ENCODE measurements around the gene PLCH2. TPM values are rescaled to one million over a fixed set of nuclear protein-coding genes. Genes with fewer than 3 reads are reported as not detected.

Gene PLCH2
- total RNA-seq, 1 donor from 2014 or later = 2.9 TPM

DNA sequence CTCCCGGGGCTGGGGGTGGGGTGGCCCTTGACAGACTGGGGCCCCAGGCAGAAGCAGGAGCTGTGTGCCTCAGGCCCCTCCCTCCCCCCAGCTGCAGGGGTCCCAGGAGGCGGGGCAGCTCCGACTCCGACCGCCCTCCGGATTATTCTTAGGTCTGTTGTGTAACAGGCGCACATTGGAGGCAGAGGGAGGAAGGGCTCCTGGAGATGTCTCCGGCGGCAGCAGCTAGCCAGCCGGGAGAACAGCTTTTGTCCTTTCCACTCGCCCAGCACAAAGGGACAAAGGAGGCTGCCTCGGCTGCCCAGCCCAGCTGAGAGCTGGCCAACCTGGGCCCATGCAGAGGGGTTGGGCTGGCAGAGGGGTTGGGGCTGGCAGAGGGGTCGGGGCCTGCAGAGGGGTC, 29.7 kb upstream of the PLCH2 start:
- no peak overlapping the region for H3K27ac Mint-ChIP-seq
- H3K4me3 Mint-ChIP-seq = no peak overlapping the region
- no peaks in the 10 kb centered on the region for H3K9me3 Mint-ChIP-seq
- no peaks in the 10 kb centered on the region for H3K36me3 Mint-ChIP-seq (ENCODE audit: low read depth)
- intact Hi-C loops (cut with micrococcal nuclease) = no loop called here
- no peak for DNase-seq (ENCODE audit: low spot score)
- peaks cover 12% of the 10 kb centered on the region for H3K27me3 Mint-ChIP-seq (ENCODE audit: insufficient read depth)
- H3K4me1 Mint-ChIP-seq (ENCODE audit: low read depth) = no peaks in the 10 kb centered on the region

DNA sequence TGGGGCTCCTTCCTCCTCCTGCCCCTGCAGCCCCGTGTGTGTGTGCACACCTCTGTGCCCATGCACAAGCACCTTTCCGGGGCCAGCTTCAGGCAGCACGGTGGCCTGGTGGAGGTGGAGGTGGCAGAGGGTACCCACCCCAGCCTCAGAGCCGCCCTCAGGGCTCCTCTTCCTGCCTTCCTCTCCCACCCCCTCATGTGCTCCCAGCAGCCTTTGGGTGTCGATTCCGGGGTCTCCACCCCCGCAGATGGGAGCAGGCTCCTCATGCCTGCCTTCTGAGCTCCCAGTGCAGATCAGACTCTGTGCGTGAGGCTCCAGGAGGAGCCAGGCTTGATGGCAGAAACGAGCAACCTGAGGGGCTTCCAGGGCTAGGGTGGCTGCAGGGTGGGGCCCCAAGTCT, 29.2 kb upstream of the PLCH2 start:
- DNase-seq (ENCODE audit: low spot score) = no peak
- Mint-ChIP-seq H3K4me3 (no peak overlapping the region), H3K4me1 (ENCODE audit: low read depth) (no peaks in the 10 kb centered on the region), H3K27ac (no peak overlapping the region), H3K36me3 (ENCODE audit: low read depth) (no peaks in the 10 kb centered on the region), H3K27me3 (ENCODE audit: insufficient read depth) (peaks cover 12% of the 10 kb centered on the region), H3K9me3 (no peaks in the 10 kb centered on the region)
- intact Hi-C loops (cut with micrococcal nuclease) = no loop called here

DNA sequence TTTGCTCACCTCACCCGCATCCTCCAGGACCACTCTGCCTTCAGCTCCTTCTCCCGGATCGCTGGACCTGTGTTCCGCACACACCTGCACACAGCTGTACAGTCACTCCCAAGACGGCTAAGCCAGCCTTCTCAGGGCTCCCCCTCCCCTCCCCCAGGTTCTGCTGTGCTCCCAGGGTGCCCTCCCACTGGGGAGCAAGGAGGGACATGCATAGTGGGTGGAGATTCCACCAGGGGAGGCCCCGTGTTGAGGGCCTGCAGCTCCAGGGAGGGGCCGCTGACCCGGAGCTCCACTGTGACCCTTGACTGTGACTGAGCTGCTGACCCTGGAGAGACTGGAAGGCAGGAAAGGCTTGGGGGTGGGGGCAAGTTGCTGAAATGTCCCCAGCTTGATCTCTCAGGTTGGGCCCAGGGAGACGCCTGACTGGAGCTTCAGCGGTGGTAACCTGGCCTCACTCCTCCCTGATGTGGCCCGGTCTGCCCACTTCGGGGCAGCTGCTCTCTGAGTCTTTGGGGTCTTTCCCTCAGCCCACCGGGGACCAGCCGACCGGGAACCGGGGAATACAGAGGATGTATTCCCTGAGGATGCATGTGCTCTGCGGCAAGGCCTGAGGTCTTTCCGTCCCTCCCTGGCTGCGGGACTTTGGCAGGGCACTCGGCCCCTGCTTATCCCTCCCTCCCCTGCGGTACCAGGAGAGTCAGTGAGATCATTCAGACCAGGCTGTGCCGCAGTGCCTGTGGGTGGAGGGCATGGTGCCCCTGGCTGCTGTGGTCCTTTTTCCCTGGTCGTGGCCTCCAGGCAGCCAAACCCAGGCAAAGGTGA, 28.6 kb upstream of the PLCH2 start:
- no peak for DNase-seq (ENCODE audit: low spot score)
- no peak overlapping the region for H3K4me3 Mint-ChIP-seq
- intact Hi-C loops (cut with micrococcal nuclease) = no loop called here
- no peak overlapping the region for H3K27ac Mint-ChIP-seq
- no peaks in the 10 kb centered on the region for H3K4me1 Mint-ChIP-seq (ENCODE audit: low read depth)
- peaks cover 9% of the 10 kb centered on the region for H3K27me3 Mint-ChIP-seq (ENCODE audit: insufficient read depth)
- H3K9me3 Mint-ChIP-seq = no peaks in the 10 kb centered on the region
- H3K36me3 Mint-ChIP-seq (ENCODE audit: low read depth) = no peaks in the 10 kb centered on the region

- intact Hi-C loops (cut with micrococcal nuclease) = no loop called here
- Mint-ChIP-seq H3K27me3 (ENCODE audit: insufficient read depth) (peaks cover 5% of the 10 kb centered on the region), H3K36me3 (ENCODE audit: low read depth) (no peaks in the 10 kb centered on the region), H3K4me3 (no peak overlapping the region), H3K4me1 (ENCODE audit: low read depth) (no peaks in the 10 kb centered on the region), H3K27ac (no peak overlapping the region), H3K9me3 (no peaks in the 10 kb centered on the region)
- no peak for DNase-seq (ENCODE audit: low spot score)
Observed at GRCh38 chr1:2448098-2448445, 28.0 kb upstream of the PLCH2 start.

- H3K27me3 Mint-ChIP-seq (ENCODE audit: insufficient read depth) = peaks cover 3% of the 10 kb centered on the region
- no peak for DNase-seq (ENCODE audit: low spot score)
- intact Hi-C loops (cut with micrococcal nuclease) = no loop called here
Observed at GRCh38 chr1:2449636-2450454, 26.2 kb upstream of the PLCH2 start.

GRCh38 chr1:2451741-2452140, 24.3 kb upstream of the PLCH2 start:
- no peak overlapping the region for H3K4me3 Mint-ChIP-seq
- H3K4me1 Mint-ChIP-seq (ENCODE audit: low read depth) = no peaks in the 10 kb centered on the region
- H3K27ac Mint-ChIP-seq = no peak overlapping the region
- intact Hi-C loops (cut with micrococcal nuclease) = no loop called here
- DNase-seq (ENCODE audit: low spot score) = no peak
- H3K27me3 Mint-ChIP-seq (ENCODE audit: insufficient read depth) = no peaks in the 10 kb centered on the region
- no peaks in the 10 kb centered on the region for H3K9me3 Mint-ChIP-seq
- no peaks in the 10 kb centered on the region for H3K36me3 Mint-ChIP-seq (ENCODE audit: low read depth)

More at GRCh38 chr1:2449636-2450454, 26.2 kb upstream of the PLCH2 start:
- Mint-ChIP-seq H3K27ac (no peak overlapping the region), H3K36me3 (ENCODE audit: low read depth) (no peaks in the 10 kb centered on the region), H3K4me1 (ENCODE audit: low read depth) (no peaks in the 10 kb centered on the region), H3K9me3 (no peaks in the 10 kb centered on the region), H3K4me3 (no peak overlapping the region)

- no peaks in the 10 kb centered on the region for H3K27me3 Mint-ChIP-seq (ENCODE audit: insufficient read depth)
- no peaks in the 10 kb centered on the region for H3K36me3 Mint-ChIP-seq (ENCODE audit: low read depth)
- no peak overlapping the region for H3K4me3 Mint-ChIP-seq
- H3K4me1 Mint-ChIP-seq (ENCODE audit: low read depth) = no peaks in the 10 kb centered on the region
- no peak for DNase-seq (ENCODE audit: low spot score)
- H3K9me3 Mint-ChIP-seq = no peaks in the 10 kb centered on the region
- intact Hi-C loops (cut with micrococcal nuclease) = no loop called here
- no peak overlapping the region for H3K27ac Mint-ChIP-seq
Observed at GRCh38 chr1:2452201-2452931, 23.7 kb upstream of the PLCH2 start.

GRCh38 chr1:2452932-2453315, 23.2 kb upstream of the PLCH2 start:
- no peak overlapping the region for H3K27ac Mint-ChIP-seq
- no peaks in the 10 kb centered on the region for H3K27me3 Mint-ChIP-seq (ENCODE audit: insufficient read depth)
- no peak overlapping the region for H3K4me3 Mint-ChIP-seq
- no peaks in the 10 kb centered on the region for H3K36me3 Mint-ChIP-seq (ENCODE audit: low read depth)
- H3K4me1 Mint-ChIP-seq (ENCODE audit: low read depth) = no peaks in the 10 kb centered on the region
- intact Hi-C loops (cut with micrococcal nuclease) = no loop called here
- no peak for DNase-seq (ENCODE audit: low spot score)
- H3K9me3 Mint-ChIP-seq = no peaks in the 10 kb centered on the region

- H3K4me1 Mint-ChIP-seq (ENCODE audit: low read depth) = no peaks in the 10 kb centered on the region
- intact Hi-C loops (cut with micrococcal nuclease) = no loop called here
- no peak overlapping the region for H3K4me3 Mint-ChIP-seq
- no peaks in the 10 kb centered on the region for H3K36me3 Mint-ChIP-seq (ENCODE audit: low read depth)
- no peaks in the 10 kb centered on the region for H3K9me3 Mint-ChIP-seq
- no peak for DNase-seq (ENCODE audit: low spot score)
- H3K27me3 Mint-ChIP-seq (ENCODE audit: insufficient read depth) = no peaks in the 10 kb centered on the region
- no peak overlapping the region for H3K27ac Mint-ChIP-seq
Observed at GRCh38 chr1:2454227-2454626, 21.9 kb upstream of the PLCH2 start.

DNA sequence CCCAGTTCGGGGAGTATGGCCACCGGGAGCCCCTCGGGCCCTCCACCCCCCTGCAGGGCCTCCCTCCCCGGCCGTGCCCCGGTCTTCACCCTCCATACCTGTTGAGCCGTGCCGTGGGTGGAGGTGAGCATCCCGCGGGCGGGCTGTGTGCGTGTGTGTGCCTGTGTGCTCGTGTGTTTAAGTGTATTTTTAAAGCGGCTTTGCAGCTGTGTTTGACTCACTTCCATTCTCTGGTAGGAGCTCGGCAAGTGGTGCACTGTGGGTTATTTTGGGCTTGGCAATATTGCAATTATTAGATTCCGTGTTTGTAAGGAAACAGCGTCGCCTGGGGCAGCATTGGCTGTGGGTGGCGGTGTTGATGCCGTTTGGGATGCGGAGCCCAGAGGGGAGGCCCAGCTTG, 20.3 kb upstream of the PLCH2 start:
- no peaks in the 10 kb centered on the region for H3K36me3 Mint-ChIP-seq (ENCODE audit: low read depth)
- intact Hi-C loops (cut with micrococcal nuclease) = no loop called here
- H3K9me3 Mint-ChIP-seq = no peaks in the 10 kb centered on the region
- no peak overlapping the region for H3K27ac Mint-ChIP-seq
- H3K27me3 Mint-ChIP-seq (ENCODE audit: insufficient read depth) = no peaks in the 10 kb centered on the region
- no peak overlapping the region for H3K4me3 Mint-ChIP-seq
- no peaks in the 10 kb centered on the region for H3K4me1 Mint-ChIP-seq (ENCODE audit: low read depth)
- no peak for DNase-seq (ENCODE audit: low spot score)

DNA sequence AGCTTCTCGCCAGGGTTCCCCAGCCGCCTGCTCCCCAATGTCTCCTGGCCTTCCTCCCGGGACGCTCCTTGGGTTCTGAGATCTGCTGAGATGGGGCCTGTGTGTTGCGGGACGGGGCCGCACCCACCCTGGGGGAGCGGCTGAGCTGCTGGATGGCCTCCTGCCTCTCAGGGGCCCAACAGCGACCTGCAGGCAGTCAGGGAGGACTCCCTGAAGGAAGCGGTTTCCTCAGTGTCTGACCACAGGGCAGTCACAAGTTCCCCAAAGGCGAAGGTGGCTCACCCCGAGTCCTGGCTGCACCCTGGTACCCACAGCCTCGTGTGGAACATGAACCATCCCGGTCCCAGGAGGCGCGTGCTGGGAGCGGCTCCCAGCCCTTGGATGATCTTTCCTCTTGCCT, 18.6 kb upstream of the PLCH2 start:
- no peak overlapping the region for H3K27ac Mint-ChIP-seq
- H3K4me3 Mint-ChIP-seq = no peak overlapping the region
- H3K4me1 Mint-ChIP-seq (ENCODE audit: low read depth) = no peaks in the 10 kb centered on the region
- H3K36me3 Mint-ChIP-seq (ENCODE audit: low read depth) = no peaks in the 10 kb centered on the region
- H3K27me3 Mint-ChIP-seq (ENCODE audit: insufficient read depth) = no peaks in the 10 kb centered on the region
- H3K9me3 Mint-ChIP-seq = no peaks in the 10 kb centered on the region
- intact Hi-C loops (cut with micrococcal nuclease) = no loop called here
- DNase-seq (ENCODE audit: low spot score) = no peak

- Mint-ChIP-seq H3K27me3 (ENCODE audit: insufficient read depth) (no peaks in the 10 kb centered on the region), H3K4me1 (ENCODE audit: low read depth) (no peaks in the 10 kb centered on the region), H3K4me3 (no peak overlapping the region), H3K27ac (no peak overlapping the region), H3K9me3 (no peaks in the 10 kb centered on the region), H3K36me3 (ENCODE audit: low read depth) (no peaks in the 10 kb centered on the region)
- DNase-seq (ENCODE audit: low spot score) = no peak
- intact Hi-C loops (cut with micrococcal nuclease) = no loop called here
Observed at GRCh38 chr1:2458687-2459086, 17.4 kb upstream of the PLCH2 start.

Data from activated T-helper 1 cell treated with anti-CD3 and anti-CD28 coated beads, Interleukin-12 subunit alpha, Interleukin-12 subunit beta, Interleukin-2, Interleukin-4 antibody, amounts not matched to agents 30 ng/mL and 10 ng/mL and 1 ng/mL, durations not matched to agents 14 hours and 24 hours and 36 hours (primary cell).